22Rv1 (cell line): ENCODE results near the gene MADCAM1.

Experiments used
- H3K27ac ChIP-seq: fragments of 450-650 bp; 2 replicates; pipeline ENCODE4 v1.5.1; 2017
- ZFX ChIP-seq: fragments of 450-650 bp; IDR thresholded peaks from 2 replicates; pipeline ENCODE4 v1.6.1; 2017; ENCODE audit warnings: antibody characterized with exemption, borderline replicate concordance
- TF ChIP-seq, protein P1 (sequence below): fragments of 450-650 bp; IDR thresholded peaks from 2 replicates; pipeline ENCODE4 v1.5.1; 2017; ENCODE audit warnings: mild to moderate bottlenecking

Gene MADCAM1

DNA sequence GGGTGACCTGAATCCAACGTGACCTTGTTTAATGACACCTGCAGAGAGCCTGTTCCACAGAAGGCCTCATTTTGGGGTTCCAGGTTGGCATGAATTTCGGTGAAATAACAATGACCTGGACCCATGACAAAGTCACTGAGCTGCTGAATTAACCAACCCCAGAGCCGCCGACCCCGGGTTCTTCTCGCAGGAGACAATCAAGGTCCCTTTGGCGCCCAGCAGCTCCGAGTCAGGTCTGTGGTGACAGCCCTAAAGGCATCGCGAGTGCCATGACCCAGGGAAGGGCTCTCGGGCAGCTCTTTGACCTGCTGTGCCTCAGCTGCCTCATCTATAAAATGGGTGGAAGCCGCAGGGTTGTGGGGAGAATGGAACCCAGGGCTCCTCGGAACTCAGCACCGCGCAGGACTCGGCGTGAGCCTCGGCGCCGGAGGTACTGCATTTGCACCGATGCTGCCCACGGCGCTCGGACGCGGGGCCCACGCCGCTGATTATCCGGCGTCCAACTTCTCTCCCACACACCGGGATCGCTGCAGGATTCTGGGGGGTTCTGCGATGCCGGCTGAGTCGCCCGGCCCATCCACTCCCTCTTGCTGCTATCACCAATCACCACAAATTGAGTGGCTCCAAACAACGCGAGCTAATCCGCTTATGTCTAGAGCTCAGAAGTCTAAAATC, 41.1 kb upstream of the MADCAM1 start:
- no peak overlapping the region for H3K27ac ChIP-seq
- no peak for TF ChIP-seq ZFX
- TF ChIP-seq, protein P1, sequence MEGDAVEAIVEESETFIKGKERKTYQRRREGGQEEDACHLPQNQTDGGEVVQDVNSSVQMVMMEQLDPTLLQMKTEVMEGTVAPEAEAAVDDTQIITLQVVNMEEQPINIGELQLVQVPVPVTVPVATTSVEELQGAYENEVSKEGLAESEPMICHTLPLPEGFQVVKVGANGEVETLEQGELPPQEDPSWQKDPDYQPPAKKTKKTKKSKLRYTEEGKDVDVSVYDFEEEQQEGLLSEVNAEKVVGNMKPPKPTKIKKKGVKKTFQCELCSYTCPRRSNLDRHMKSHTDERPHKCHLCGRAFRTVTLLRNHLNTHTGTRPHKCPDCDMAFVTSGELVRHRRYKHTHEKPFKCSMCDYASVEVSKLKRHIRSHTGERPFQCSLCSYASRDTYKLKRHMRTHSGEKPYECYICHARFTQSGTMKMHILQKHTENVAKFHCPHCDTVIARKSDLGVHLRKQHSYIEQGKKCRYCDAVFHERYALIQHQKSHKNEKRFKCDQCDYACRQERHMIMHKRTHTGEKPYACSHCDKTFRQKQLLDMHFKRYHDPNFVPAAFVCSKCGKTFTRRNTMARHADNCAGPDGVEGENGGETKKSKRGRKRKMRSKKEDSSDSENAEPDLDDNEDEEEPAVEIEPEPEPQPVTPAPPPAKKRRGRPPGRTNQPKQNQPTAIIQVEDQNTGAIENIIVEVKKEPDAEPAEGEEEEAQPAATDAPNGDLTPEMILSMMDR = no peak

DNA sequence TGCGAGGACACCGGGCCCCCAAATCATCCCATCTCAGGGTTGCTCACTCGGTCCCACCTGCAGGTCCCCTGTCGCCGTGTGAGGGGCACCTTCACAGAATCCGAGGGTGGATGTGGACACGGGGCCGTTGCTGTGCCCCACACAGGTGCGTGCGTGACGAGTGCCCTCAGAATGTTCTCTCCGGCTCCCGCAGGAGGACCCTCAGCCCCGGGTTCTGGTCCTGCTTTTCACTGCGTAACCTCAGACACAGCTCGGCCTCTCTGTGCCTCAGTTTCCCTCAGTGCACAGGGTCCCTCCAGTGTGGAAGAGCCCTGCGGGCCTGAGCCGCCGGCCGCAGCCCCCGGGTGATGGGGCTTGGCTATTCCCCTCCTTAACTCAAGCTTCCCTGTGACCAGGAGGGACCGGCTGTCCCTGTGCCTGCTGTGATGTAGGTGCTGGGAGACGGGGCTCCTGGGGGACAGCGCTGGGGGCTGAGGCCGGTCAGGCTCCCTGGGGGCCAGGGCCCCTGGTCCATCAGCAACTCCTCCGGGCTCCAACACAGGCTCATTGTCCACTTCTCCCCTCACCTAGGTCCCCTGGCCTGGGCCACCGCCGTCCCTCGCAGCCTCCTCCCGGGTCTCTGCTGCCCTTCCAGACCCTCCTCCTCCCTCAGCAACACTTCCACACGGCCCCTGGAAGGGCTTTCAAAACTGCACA, 40.3 kb upstream of the MADCAM1 start:
- H3K27ac ChIP-seq = no peak overlapping the region
- no peak for TF ChIP-seq ZFX
- TF ChIP-seq, protein P1 = no peak

DNA sequence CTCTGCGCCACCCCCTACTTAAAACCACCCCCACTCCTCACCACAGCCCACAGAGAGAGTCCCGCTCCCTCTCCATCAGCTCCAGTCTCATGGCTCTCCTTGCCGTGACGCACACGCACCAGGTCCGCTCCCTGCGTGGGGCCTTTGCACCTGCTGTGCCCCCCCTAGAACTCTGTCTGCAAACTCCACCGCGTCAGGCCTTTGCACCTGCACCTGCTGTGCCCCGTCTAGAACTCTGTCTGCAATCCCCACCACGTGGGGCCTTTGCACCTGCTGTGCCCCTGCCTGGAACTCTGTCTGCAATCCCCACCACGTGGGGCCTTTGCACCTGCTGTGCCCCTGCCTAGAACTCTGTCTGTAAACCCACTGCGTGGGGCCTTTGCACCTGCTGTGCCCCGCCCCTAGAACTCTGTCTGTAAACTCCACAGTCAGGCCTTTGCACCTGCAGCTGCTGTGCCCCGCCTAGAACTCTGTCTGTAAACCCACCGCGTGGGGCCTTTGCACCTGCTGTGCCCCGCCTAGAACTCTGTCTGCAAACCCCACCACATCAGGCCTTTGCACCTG, 39.7 kb upstream of the MADCAM1 start:
- TF ChIP-seq ZFX = no peak
- TF ChIP-seq, protein P1 = no peak
- H3K27ac ChIP-seq = no peak overlapping the region

DNA sequence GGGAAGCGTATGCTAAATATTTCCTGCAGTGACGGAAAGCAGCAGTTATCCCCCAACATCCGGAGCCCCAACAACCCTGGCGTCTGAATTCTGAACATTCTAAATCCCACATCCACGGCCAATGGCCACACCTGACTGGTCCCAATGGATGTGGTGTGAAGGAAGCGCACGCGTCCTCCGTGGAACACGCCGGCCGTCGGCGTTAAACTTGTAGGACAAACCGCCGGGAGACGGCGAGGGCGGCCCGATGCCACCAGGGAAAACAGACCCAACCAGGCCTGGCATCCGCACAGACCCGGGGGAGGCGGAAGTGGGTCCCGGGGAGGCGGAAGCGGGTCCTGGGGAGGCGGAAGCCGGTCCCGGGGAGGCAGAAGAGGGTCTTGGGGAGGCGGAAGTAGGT, 38.6 kb upstream of the MADCAM1 start:
- TF ChIP-seq, protein P1 = no peak
- TF ChIP-seq ZFX = no peak
- H3K27ac ChIP-seq = no peak overlapping the region

DNA sequence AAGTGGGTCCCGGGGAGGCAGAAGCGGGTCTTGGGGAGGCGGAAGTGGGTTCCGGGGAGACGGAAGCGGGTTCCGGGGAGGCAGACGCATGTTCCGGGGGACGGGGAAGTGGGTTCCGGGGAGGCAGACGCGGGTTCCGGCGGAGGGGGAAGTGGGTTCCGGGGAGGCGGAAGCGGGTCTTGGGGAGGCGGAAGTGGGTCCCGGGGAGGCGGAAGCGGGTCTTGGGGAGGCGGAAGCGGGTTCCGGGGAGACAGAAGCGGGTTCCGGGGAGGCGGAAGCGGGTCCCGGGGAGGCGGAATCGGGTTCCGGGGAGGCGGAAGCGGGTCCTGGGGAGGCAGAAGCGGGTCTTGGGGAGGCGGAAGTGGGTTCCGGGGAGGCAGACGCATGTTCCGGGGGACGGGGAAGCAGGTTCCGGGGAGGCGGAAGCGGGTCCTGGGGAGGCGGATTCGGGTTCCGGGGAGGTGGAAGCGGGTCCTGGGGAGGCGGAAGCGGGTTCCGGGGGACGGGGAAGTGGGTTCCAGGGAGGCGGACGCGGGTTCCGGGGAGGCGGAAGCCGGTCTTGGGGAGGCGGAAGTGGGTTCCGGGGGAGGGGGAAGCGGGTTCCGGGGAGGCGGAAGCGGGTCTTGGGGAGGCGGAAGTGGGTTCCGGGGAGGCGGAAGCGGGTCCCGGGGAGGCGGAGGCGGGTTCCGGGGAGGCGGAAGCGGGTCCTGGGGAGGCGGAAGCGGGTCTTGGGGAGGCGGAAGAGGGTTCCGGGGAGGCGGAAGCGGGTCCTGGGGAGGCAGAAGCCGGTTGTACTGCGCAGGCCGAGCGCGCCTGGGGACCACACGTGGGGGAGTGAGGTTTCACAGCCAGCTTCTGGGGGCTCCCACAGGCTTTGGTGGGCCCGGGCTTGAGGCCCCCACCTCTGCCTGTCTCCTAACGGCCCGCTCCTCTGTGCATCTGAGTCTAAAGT, 37.9 kb upstream of the MADCAM1 start:
- TF ChIP-seq ZFX = no peak
- TF ChIP-seq, protein P1 = no peak
- no peak overlapping the region for H3K27ac ChIP-seq

DNA sequence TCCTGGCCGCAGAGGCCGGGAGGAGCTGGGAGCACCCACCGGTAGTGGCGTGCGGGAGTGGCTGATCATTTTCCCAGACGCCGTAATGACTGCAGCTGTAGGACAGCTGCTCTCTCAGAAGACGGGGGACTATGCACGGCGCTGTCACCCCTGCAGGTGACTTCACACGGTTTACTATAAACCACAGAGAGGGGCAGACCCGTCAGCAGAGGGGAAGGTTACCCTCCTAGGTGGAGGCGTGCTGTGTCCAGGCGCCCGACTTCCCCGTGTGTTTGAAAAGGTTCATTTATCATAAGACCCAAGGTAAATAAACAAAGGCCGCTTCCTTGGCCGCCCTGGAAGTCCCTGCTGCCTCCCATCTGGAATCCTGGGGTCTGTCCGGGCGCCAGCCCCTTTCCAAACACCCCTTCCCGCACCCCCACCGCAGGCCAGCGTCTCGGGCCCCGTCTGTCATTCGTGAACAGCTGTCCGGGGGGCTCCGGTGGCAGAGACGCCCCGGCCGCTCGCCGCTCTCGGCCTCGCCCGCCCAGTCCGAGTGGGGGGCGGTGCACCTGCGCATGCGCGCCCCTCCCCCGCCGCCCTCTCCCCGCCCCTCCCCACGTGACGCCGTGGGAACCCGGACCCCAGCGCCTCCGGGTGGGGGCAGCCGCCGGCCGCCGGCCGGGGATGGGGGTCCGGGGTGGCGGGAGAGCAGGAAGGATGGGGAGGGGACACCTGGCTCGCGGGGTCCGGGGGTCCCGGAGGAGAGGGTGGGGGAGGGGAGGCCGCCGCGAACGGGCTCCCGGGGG, 36.4 kb upstream of the MADCAM1 start:
- H3K27ac ChIP-seq = peak overlapping the region; percentile 72
- TF ChIP-seq ZFX = no peak
- TF ChIP-seq, protein P1 = no peak
